Testis (tissue), 3 donors: Measurements from ENCODE around the gene ARHGAP22. TPM values are rescaled to one million over a fixed set of nuclear protein-coding genes. Genes with fewer than 3 reads are reported as not detected.

Experiments
- DNase-seq: peaks from one replicate; pipeline ENCODE4 v3.0.0-alpha.2; 2019
- H3K27ac ChIP-seq, 2 donors: fragments of 200-600 bp; sonication (generic); one replicate each; pipeline ENCODE4 v1.5.1; 2019
- H3K27me3 ChIP-seq: fragments of 200-600 bp; sonication (generic); one replicate; pipeline ENCODE4 v1.5.1; 2019
- H3K36me3 ChIP-seq: fragments of 200-600 bp; sonication (generic); one replicate; pipeline ENCODE4 v1.5.1; 2017; ENCODE audit warnings: low read depth; ENCODE audit errors: missing control alignments
- H3K4me1 ChIP-seq: fragments of 200-600 bp; sonication (generic); one replicate; pipeline ENCODE4 v1.5.1; 2019
- H3K4me3 ChIP-seq, 2 donors: fragments of 200-600 bp; sonication (generic); one replicate each; pipeline ENCODE4 v1.5.1; 2017 to 2019
- H3K9me3 ChIP-seq: fragments of 200-600 bp; sonication (generic); one replicate; pipeline ENCODE4 v1.5.1; 2017
- CTCF ChIP-seq, 3 experiments: fragments of 450-650 bp in 2 of 3; fragments of 200-600 bp in 1 of 3; sonication (generic) in 1 of 3; IDR thresholded peaks; one replicate each; pipeline ENCODE4 v1.5.1; 2016 to 2019; ENCODE audit warnings: antibody characterized with exemption in 3 of 3, mild to moderate bottlenecking in 2 of 3, moderate library complexity in 1 of 3
- POLR2A ChIP-seq: fragments of 450-650 bp; IDR thresholded peaks from one replicate; pipeline ENCODE4 v1.6.1; 2017; ENCODE audit warnings: antibody characterized with exemption, mild to moderate bottlenecking, moderate library complexity
- WGBS, 2 donors: methylation state at CpG; one replicate each; pipeline ENCODE4 v1.1.5; 2018; 5-methylcytosine and 5-hydroxymethylcytosine counted together
- intact Hi-C: fragments of 100-400 bp; cut with DNase I; formaldehyde crosslinking; loops from one replicate; pipeline ENCODE4 v1.15.1; 2023; ENCODE audit warnings: low total_unique reads
- polyA plus RNA-seq: library from polyadenylated mRNA; stranded (reverse); fragments of 350-450 nt; fragmentation: Illumina TruSeq; extraction: RNeasy Lipid Tissue Mini Kit (QIAGEN cat#74804); gene quantifications from one replicate; pipeline ENCODE4 v1.2.3, GENCODE V29; 2014; ENCODE audit warnings: low read depth, low replicate concordance; ENCODE audit not compliant: insufficient read depth
- total RNA-seq, 2 donors: library from RNA; depleted of rRNA; stranded (reverse); fragments of >200 nt; gene quantifications; one replicate each; pipeline ENCODE4 v1.2.3, GENCODE V29; 2016

ARHGAP22 gene
- total and polyA plus RNA-seq, 3 donors from 2014 or later = 6.2 to 11.9 (median 8.8) TPM

DNA sequence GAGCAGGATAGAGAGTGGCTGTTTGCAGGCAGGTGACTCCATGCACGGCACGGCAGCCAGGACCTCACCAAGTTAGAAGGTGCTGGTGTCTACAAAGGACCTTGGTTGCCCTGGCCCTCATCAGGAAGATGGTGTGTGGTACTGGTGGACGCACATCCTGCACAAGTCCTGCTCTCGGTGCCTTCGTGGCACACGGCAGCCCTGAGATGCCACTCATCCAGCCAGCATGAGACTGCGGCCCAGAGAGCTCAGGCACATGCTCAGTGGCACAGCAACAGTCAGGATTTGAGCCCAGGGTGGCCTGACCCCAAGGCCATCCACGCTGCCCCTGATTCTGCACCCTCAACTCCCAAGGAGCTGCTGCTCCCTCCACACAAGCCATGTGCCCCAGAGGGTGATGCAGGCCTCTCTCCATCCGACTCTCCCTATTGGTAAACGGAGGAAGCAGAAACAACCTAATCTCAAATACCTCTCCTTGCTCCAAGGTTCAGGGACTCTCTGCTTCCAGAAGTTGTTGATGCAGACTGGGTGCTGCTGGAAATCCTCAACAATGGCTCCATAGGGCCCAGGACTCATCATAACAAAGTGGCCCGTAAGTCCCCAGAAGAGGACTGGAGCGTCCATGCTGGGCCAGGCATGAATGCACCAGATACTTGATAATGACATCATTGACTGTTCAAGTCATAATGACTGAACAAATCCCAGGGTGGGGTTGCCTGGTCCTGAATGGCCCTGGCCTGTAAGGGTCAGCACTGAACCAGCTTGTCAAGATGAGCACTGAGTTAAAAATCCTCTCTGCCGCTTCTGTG lies 93.6 kb downstream of the ARHGAP22 start:
- Histone ChIP-seq H3K27me3 (no peaks in the 10 kb centered on the region), H3K27ac (no peak overlapping the region), H3K36me3 (no peaks in the 10 kb centered on the region), H3K4me3 (no peak overlapping the region), H3K9me3 (no peaks in the 10 kb centered on the region), H3K4me1 (no peaks in the 10 kb centered on the region)
- no peak for DNase-seq
- 86 to 92% methylated on average over 10 to 12 of the region's 13 CpGs for WGBS, 2 donors
- no peak for TF ChIP-seq POLR2A
- no peak for TF ChIP-seq CTCF (IDR thresholded peaks at IDR 0.05)
- intact Hi-C loops = no loop called here

DNA sequence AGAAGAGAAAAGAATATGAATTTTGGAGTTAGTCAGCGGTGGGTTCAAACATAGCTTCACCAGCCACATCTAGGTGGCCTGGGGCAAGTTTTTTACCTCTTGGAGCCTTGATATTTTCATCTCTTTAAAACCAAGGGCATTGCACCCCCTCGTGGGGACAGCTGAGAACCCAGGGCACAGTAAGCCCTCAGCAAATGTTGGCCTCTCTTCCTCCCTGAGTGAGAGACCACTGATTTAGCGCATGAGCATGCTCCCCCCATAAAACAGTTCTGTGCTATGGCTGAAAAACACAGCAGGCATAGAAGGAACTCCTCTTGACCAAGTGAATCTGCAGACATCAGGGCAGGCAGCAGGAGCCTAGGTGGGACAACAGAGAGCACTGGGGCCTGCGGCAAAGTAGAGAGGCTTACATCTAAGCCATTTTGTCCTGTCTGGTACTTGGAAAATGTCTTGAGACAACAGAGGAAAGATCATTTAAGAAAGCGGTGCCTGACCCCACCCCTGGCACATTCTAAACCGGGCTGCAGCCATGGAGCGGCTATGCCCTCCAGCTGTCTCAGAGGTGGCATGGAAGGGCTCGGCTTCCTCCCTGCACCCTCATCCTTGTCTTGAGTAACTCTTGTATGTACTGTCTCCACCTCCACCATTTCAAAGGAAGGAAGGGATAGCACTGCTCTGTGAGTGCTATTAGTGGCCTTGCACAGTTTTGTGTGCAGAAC lies 94.7 kb downstream of the ARHGAP22 start:
- TF ChIP-seq CTCF (IDR thresholded peaks at IDR 0.05) (no peak), POLR2A (no peak)
- Histone ChIP-seq H3K36me3 (no peaks in the 10 kb centered on the region), H3K27ac (no peak overlapping the region), H3K4me1 (no peaks in the 10 kb centered on the region), H3K27me3 (no peaks in the 10 kb centered on the region), H3K4me3 (no peak overlapping the region), H3K9me3 (no peaks in the 10 kb centered on the region)
- WGBS, 2 donors = 85 to 89% methylated on average over 8 of the region's 8 CpGs
- intact Hi-C loops = no loop called here
- no peak for DNase-seq

- no peak overlapping the region for H3K4me3 ChIP-seq
- no peaks in the 10 kb centered on the region for H3K9me3 ChIP-seq
- TF ChIP-seq CTCF (IDR thresholded peaks at IDR 0.05) = no peak
- no peak for TF ChIP-seq POLR2A
- DNase-seq = no peak
- 81 to 83% methylated on average over 8 to 17 of the region's 17 CpGs for WGBS, 2 donors
- H3K27me3 ChIP-seq = no peaks in the 10 kb centered on the region
- no peaks in the 10 kb centered on the region for H3K4me1 ChIP-seq
- H3K27ac ChIP-seq = no peak overlapping the region
- no peaks in the 10 kb centered on the region for H3K36me3 ChIP-seq
- intact Hi-C loops = no loop called here
Observed at GRCh38 chr10:48508791-48509772, 95.8 kb downstream of the ARHGAP22 start.

- no peaks in the 10 kb centered on the region for H3K27me3 ChIP-seq
- DNase-seq = no peak
- no peak for TF ChIP-seq POLR2A
- no peak for TF ChIP-seq CTCF (IDR thresholded peaks at IDR 0.05)
- H3K9me3 ChIP-seq = no peaks in the 10 kb centered on the region
- intact Hi-C loops = no loop called here
- H3K36me3 ChIP-seq = no peaks in the 10 kb centered on the region
- H3K4me3 ChIP-seq = no peak overlapping the region
- H3K27ac ChIP-seq = no peak overlapping the region
- H3K4me1 ChIP-seq = no peaks in the 10 kb centered on the region
- 81 to 95% methylated on average over 3 to 7 of the region's 7 CpGs for WGBS, 2 donors
Observed at GRCh38 chr10:48507933-48508790, 96.7 kb downstream of the ARHGAP22 start.
